ENCODE results near the gene FAM171A2.
"Not testable (repeated sequence)": the region's sequence is repeated elsewhere in the genome, so short reads cannot be mapped to it uniquely, and the experiment has no call there.

FAM171A2 gene

DNA sequence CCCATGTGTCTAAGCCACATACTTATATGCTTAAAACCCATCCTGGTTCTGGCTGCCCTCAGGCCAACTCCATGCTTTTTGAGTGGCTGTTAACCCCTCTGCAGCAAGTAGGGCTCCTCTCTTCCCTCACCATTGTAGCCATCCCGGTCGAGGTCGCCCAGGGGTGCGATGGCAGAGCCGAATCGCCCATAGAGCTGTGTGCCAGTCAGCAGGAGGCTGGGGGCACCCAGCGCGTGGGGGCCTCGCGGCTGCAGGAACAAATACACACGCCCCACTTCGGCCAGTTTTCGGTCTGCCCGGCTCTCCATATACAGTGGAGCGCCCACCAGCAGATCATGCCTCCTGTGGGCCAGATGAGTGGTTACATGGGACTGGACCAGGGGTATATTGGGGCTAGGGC lies 19.7 kb upstream of the FAM171A2 start:
- no peak for DNase-seq

DNA sequence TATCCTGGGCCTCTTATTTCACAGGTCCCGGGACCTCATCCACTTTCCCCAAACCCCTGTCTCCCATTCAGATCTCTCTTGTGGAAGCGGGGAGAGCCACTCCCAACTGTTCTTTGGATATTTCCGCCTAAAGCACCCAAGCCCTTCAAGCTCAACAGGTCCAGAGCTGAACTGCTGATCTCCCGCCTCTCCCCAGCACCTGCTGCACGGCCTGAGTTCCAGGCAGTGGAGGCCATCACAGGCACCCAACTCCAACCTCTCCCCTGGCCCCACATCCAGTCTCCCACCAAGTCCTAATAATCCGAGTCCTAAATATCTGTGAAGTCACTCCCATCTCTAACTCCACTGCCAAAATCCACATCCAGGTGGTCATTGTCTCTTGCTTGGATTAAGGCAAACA lies 19.3 kb upstream of the FAM171A2 start:
- no peak for DNase-seq

DNA sequence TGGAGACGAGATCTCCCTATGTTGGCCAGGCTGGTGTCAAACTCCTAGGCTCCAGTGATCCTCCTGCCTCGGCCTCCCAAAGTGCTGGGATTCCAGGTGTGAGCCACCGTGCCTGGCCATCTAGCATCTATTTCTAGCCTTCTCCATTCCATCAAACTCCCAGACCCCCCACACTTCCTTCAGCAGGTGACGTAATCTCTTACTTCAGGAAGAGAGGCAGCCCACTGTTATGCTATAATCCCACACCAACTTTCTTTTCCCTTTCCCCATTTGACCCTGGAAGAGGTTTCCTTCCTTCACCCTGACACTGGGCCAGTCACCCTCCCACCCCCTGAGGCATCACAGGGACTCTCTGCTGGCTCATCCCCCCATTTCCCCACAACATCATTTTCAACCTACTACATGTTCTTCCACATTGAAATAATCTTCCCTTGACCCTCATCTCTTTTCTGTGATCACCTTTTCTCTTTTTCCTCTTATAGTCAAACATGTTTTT lies 18.2 kb upstream of the FAM171A2 start:
- DNase-seq = no peak

DNA sequence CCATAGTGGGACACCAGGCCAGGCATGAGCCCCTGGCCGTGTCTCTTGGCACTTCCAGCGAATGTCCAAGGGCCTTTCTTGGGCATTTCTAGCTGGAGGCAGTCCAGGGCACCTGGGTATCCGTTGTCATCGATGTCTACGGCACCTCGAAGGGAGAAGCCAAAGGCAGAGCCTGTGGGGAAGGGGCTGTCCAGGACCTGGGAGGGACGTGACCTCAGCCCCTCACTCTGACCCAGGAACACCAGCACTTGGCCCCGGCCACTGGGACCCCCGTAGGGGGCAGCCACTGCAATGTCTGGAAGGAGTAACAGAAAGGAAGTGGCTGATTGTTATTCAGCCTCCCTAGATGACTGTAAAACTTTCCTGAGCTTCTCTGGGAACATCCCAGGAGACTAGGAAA lies 17.1 kb upstream of the FAM171A2 start:
- no peak for DNase-seq

DNA sequence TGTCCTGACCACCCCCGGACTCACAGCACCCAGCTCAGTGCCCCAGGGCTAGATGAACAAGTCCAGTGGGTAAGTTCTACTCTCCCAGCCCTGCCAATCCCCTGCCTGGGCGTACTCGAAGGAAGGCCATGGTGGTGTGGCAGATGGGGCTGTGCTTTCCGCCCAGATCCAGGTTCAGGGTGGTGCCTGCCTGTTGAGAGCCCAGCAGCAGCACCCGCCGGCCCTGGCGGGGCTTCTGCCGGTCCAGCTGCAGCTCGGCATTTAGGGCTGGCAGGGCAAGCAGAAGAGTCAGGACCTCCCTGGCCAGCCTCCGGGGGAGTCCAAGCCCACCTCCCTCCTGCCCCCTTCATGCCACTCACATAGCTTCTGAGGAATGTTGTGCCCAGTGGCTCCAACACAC lies 16.2 kb upstream of the FAM171A2 start:
- no peak for DNase-seq

DNA sequence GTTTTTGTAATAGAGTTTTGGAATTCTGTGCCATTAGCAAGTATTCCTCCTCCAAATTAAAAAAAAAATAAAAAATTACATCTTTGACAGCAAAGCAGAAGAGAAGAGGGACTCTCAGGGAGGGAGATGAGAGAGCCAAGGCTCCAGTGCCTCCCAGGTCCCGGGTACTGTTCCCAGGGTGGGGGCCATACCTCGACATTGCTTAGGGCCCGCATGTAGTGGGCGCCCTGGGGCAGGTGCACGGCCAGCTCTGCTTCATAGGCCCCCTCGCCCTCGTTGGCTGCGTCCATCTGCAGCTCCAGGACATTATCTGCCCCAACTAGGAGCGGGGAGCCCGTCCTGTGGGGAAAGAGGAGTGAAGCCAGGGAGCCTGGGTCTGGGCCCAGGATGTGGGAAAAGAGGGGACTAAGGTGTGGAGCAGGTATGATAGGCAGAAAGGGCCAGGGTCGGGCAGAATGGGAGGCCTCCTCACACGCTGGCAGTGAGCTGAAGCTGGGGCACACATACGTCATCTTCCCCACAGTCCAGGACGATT lies 14.6 kb upstream of the FAM171A2 start:
- no peak for DNase-seq

DNA sequence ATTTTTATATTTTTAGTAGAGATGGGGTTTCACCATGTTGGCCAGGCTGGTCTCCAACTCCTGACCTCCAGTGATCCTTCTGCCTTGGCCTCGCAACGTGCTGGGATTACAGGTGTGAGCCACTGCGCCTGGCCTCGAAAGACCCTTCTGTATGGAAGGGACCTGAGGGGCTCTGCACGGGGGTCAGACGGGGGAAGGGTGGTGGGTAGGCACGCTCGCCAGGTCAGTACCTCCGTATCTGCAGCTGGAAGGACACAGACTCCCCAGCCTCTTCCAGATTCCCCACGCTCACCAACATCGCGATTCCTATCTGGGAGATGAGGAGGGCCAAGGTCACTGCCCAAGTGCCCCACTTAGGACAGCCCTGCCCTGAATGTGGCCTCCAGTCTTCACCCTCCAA lies 13.1 kb upstream of the FAM171A2 start:
- DNase-seq = no peak

DNA sequence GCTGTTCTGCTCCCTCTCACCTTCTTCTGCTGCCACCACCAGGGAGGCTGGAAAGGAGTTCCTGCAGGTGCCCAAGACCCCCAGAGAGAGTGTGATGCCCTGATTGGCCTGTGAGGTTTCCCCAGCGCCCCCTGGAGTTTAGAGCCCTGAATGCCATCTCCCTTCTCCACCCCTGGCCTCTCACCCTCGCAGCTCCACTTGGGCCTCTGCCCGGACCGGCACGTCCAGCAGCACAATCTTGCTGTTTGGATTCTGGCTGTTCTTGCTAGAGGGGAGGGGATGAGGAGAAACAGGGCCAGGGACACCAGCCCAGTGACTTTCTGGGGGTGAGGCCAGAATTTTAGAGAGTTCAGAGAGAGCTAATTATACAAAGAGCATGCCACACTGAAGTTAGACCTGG lies 12.5 kb upstream of the FAM171A2 start:
- no peak for DNase-seq

DNA sequence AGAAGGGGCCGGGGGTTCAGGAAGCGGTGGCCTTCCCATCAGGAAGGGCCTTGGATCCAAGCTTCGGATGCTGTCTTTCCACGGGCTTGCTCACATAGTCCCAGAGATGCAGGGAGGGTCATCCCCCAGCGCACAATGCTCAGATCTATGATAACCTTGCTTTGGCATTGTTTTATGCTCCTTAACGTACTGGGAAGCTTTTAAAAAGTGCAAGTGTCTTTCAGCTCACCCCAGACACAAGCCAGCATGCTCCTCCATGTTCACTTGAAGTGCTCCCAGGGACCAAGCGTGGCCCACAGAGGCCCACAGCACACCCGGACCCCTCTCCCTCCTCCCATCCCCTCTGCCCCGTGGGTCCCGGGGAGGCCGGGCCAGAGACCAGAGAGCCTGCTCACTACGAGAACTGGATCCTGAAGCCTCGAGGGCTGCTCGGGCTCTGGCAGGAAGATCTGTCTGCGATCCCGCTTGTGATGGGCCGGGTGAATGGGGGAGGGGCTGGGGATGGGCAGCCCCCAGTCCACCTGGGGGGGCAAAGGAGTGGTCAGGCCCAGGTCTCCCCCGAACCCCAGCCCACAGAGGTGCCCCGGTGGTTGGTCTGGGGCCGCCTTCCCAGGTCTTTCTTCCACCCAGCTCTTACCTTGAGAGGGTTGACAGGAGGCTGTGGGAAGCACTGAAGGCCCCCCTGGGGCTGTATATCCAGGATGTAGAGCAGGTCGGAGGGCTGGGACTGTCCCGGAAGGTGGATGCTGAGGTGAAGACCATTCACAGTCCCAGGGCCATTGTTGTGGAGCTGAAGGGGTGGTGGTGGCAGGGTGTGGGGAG lies 11.8 kb upstream of the FAM171A2 start:
- no peak for DNase-seq

DNA sequence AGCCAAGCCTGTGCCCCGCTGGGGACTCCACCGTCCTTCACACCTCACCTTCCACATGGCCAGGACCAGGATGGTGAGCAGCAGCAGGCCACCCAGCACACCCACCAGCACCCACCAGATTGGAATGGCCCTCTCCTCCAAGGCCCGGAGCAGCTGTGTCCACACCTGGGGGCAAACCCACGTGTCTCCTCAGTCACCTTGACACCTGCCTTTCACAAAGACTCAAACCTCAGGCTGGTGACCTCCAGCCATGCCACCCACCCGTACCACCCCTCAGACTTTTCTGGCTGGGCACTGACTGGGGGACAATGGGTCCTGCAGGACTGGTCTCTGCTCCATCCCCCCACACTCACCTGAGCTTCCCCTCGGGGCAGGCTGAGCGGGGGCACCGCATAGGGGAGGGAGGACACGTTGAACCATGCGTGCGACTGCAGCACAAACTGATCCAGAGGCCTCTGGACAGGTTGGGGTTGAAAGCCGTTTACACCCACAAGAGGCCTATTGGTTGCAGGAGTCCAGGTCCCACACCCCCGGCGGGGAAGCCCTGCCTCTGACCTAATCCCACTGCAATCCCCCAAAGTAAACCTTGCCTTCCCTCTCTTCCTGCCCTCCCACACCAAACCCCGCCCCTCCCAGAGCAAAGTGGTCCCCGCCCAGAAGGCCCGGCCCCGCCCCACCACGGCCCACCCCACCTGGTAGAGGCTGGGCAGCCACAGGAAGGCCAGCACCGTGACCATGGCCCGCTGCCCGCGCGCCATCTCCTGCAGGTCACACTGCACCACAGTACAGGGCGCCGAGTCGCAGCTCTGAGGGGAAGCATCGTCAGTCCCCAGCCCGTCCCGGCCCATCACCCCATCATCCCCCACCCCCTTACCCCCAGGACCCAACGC lies 10.9 kb upstream of the FAM171A2 start:
- DNase-seq = no peak

DNA sequence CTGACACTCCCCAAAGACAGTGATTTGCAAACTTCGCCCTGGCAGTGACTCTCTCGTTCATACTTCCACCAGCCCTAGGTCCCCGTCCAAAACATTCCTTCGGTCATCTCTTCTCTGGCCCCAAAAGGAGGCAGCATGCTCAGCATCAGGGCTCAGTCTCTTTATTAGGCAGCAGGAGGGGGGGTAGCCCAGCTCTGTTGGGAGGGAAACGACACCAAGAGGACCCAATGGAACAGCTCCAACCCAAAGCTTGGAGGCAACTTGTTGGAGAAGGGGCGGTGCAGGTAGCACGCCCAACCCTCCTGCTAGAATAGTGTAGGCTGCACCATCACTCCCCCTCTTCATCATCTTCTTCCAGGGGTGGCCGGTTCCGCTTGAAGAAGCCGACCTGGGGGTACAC lies 8.4 kb upstream of the FAM171A2 start:
- DNase-seq = no peak

DNA sequence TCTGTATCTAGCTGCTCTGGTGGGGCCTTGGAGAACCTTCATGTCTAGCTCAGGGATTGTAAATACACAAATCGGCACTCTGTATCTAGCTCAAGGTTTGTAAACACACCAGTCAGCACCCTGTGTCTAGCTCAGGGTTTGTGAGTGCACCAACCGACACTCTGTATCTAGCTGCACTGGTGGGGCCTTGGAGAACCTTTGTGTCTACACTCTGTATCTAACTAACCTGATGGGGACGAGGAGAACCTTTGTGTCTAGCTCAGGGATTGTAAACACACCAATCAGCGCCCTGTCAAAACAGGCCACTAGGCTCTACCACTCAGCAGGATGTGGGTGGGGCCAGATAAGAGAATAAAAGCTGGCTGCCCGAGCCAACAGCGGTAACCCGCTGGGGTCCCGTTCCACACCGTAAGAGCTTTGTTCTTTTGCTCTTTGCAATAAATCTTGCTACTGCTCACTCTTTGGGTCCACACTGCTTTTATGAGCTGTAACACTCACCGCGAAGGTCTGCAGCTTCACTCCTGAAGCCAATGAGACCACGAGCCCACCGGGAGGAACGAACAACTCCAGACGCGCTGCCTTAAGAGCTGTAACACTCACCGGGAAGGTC lies 5.9 kb upstream of the FAM171A2 start:
- DNase-seq = not testable (repeated sequence)

DNA sequence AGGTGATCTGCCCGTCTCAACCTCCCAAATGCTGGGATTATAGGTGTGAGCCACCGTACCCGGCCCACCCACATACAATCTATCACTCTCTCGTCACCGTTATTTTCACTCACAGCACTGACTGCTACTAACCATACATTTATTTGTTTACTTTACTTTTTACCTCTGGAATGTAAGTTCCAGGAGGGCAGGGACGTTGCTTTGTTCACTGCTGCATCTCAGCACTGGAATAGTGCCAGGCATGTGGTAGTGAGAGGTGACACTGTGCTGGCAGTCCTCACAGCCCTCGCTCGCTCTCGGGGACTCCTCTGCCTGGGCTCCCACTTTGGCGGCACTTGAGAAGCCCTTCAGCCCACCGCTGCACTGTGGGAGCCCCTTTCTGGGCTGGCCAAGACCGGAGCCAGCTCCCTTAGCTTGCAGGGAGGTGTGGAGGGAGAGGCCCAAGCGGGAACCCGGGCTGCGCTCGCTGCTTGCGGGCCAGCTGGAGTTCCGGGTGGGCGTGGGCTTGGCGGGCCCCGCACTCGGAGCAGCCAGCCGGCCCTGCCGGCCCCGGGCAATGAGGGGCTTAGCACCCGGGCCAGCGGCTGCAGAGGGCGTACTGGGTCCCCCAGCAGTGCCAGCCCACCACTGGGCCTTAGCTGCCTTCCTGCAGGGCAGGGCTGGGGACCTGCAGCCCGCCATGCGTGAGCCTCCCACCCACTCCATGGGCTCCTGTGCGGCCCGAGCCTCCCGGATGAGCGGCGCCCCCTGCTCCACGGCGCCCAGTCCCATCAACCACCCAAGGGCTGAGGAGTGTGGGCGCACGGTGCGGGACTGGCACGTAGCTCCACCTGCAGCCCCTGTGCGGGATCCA lies 5.0 kb upstream of the FAM171A2 start:
- not testable (repeated sequence) for DNase-seq

DNA sequence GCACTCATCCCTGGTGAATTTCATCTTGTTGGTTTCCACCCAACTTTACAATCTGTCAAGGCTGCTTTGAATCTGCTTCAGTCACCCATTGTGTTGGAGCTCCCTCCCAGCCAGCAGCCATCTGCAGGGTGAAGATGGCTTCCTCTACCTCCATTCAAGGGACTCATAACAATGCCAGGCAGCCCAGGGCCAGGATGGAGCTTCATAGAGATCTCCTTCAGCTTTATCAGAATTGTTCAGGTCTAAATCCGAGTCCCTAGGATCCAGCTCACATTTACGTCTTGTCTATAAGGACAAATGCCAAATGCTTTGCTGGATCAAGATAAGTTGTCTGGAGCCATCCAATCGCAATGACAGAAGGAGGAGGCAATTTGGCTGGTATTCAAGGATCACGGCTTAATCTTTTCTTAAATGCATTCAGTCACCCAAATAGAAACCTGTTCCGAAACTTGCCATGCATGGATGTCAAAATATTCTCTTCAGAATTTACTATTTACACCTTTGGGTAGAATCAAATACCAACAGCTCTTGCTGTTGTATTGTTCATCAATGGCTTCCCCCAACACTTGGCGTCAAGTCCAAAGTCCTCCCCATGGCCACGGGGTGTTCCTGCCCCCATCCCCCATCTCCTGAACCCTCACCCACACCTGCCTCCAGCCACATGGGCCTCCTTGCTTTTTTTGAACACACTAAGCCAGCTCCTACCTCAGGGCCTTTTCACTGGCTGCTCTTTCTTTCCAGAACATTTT lies 3.8 kb upstream of the FAM171A2 start:
- no peak for DNase-seq

DNA sequence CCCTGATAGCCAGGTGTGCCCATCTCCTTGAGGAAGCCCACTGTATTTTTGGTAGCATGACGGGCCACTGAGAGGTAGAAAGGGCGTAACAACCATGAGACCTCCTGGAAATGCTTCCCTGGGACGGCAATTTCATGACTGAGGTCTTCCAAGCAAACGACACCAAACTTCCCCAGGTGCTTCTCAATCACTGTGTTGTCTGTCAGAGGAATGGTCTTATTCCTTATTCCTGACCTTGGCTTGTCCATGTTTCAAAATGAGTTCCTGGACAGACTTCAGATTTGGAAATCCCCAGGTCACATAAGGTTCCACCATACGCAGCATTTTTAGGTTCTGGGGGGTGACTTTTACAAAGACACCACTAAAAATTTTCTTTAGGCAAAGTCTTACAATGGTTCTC lies 1.4 kb upstream of the FAM171A2 start:
- not testable (repeated sequence) for DNase-seq

DNA sequence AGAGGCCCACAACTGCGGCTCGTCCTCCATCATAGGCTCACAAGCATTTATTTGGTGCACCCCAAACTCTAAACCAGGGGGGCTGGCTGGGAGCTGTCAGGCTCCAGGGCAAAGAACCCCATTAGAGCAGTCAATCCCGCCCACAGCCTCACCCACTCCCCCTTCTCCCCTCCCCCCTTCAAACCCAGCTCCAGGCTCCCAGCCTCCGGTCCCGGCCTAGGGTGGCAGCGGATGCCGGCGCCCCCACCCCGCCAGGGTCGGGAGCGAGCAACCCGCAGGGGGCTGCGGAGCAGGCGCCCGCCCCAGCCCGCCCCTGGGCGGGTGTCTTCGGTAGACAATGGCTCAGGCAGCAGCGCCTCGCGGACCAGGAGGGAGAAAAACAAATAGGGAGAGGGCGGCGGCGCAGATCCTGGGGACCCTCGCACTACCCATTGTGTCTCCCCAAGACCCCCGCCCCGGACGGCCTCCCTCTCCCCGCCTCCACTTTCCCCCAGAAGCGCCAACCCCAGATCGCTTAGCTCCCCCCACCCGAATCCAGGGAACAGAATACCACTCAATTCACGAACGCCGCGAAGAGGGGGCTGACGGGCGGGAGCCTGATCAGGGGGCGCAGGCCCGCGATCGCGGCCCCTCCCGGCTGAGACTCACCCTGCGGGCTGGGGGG lies 572 bp downstream of the FAM171A2 start:
- DNase-seq = no peak

DNA sequence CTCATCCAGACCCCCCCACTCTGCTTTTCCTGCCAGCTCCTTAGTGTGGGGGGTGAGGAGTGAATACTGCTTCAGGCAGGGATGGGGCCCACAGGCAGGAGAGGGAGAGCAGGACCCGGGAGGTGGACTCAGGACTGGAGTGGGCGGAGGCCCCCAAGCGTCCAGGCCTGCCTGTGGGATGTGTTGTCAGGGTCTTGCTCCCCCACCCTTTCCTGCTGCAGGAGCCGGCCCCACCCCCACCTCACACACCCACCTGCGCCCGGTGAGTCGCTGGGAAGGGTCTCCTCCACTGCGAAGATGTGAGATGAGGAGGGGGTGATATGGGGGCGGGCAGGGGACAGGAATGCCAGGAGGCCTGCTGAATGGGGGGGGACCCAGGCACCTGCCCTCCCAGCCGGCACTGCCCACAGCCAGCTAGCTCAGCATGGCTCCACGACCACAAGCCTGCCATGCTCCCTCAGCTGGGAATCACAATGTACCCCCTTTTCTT lies 1.1 kb downstream of the FAM171A2 start:
- DNase-seq = no peak

DNA sequence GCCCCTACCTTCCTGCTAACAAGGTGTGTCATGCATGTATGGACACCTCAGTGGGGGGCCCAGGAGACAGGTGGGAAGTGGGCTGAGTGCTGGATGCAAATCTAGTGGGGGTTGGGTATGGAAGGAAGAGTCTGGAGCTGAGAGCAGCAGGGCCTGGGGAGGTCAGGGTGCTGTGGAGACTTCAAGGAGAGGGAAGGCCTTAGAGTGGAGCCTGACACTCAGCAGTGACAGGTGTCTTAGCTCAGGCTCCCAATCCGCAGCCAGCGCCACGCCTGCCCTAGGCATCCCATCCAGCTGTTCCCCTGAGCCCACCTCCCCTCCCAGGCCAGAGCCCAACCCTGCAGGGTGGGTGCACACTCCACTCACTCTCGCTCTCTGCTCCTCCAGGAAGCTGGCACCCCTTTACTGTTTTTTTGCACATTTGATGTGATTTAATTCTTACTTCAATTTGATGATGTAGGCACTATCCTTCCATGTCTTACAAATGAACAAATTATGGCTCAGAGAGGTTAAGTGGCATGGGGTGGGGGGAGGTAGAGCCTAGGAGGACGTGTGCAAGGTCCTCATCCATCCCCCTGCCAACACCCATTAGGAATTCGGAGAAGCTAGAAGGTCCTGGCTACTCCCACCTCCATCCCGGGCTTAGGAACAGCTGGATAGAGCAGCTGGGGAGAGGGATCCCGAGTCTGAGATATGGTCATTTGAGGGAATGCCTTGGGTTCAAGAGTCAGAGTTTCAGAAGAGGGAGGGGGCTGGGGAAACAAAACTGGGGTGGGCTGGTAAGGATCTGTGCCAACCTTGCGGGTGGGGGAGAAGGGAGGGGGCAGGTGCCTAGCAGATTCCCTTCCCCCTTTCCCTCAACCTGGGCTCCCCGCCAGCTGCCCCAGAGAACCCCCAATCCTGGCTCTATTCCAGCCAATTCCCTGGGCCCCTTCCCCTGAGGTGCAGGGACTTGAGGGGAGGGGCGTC lies 2.1 kb downstream of the FAM171A2 start:
- DNase-seq = no peak

DNA sequence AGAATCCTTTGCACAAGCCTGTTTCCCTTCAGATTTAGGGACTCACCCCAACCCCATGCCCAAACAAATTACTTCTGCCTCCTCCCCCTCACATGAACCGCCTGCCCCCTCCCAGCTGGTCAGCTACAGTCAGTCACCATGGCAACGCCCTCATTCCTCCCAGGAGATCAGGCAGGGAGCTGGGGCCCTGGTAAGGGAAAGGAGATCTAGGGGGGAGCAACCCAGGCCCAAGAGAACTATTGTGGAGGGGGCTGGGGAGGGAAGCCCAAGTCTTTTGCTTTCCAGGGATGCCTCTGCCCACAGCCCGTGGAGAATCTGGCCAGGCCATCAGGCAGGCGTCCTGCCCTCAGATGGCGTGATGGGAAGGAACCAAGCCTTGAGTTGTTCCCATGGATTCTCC lies 2.8 kb downstream of the FAM171A2 start:
- DNase-seq = no peak

DNA sequence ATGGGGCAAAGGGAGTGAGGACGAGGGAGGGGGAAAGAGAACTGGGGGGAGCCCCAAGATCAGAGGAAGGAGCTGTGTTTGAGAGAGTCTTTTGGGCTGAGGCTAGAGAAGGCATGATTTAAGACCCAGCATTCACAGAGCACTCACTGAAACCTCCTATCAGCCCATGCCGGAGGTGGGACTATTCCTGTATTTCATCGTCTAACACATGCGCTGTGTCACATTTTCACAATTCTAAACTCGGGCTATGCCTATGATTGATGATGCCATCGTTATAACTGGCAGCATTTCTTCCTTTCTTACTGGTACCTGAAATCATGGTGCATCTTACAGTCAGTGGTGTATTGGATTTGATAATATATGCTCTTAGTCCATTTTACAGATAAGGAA lies 3.5 kb downstream of the FAM171A2 start:
- no peak for DNase-seq
